ENCODE results near the gene TTF2. TPM values are rescaled to one million over a fixed set of nuclear protein-coding genes. Genes with fewer than 3 reads are reported as not detected.

Gene TTF2
- total and polyA plus RNA-seq, 2 experiments from 2014 or later: 84.7 to 85.4 TPM

- H3K27me3 Mint-ChIP-seq (ENCODE audit: insufficient read depth, low read depth, poor library complexity): no peaks in the 10 kb centered on the region
Measured at GRCh38 chr1:117101334-117101733, 41.2 kb downstream of the TTF2 start.

More at GRCh38 chr1:117101334-117101733, 41.2 kb downstream of the TTF2 start:
- peaks cover 78% of the 10 kb centered on the region for H3K36me3 ChIP-seq (ENCODE audit: insufficient read depth)
- DNase-seq (ENCODE audit: low spot score): no peak
- no peaks in the 10 kb centered on the region for H3K79me2 ChIP-seq (replicated peaks; ENCODE audit: insufficient read depth)
- no peaks in the 10 kb centered on the region for H3K27me3 ChIP-seq (ENCODE audit: insufficient read depth)
- no peak overlapping the region for H3K4me2 ChIP-seq
- H3F3A ChIP-seq (replicated peaks; ENCODE audit: low read depth): no peaks in the 10 kb centered on the region; the same call in 1 of the 2 replicates
- H3K4me3 Mint-ChIP-seq: no peak overlapping the region
- no peaks in the 10 kb centered on the region for H3K9me2 ChIP-seq (ENCODE audit: insufficient read depth)
- H3K27ac Mint-ChIP-seq: no peak overlapping the region
- no peak overlapping the region for H3K27ac ChIP-seq (ENCODE audit: low read depth)
- TF ChIP-seq ZNF114 (CRISPR knock-in tag; IDR thresholded peaks at IDR 0.05) (no peak), ZNF462 (CRISPR knock-in tag; IDR thresholded peaks at IDR 0.05) (no peak), STAT1 (IDR thresholded peaks at IDR 0.05; ENCODE audit: unreplicated experiment) (no peak), POLR2AphosphoS5 (IDR thresholded peaks at IDR 0.05; ENCODE audit: low read depth) (no peak), CTCF (conservative IDR thresholded peaks at IDR 0.05; ENCODE audit: low read depth in 2 of 2) (no peak), ETS1 (IDR thresholded peaks at IDR 0.05) (no peak)
- no peaks in the 10 kb centered on the region for H3K4me1 ChIP-seq (ENCODE audit: insufficient read depth)
- no peak overlapping the region for H2AFZ ChIP-seq
- no peaks in the 10 kb centered on the region for H3K9me3 Mint-ChIP-seq
- peaks cover 70% of the 10 kb centered on the region for H3K36me3 Mint-ChIP-seq (ENCODE audit: low read depth)
- no peak for ATAC-seq
- H3K4me1 Mint-ChIP-seq: no peaks in the 10 kb centered on the region
- H4K20me1 ChIP-seq (replicated peaks; ENCODE audit: insufficient read depth): peaks cover 10% of the 10 kb centered on the region; the same call in 1 of the 2 replicates
- H3K4me3 ChIP-seq: no peak overlapping the region
